Measurements from ENCODE around the gene P2RX5.

The P2RX5 gene

GRCh38 chr17:3657588-3657869, 38.4 kb downstream of the P2RX5 start:
- DNase-seq (ENCODE audit: low read depth in 2 of 2) = no peak

GRCh38 chr17:3656755-3657587, 39.0 kb downstream of the P2RX5 start:
- DNase-seq (ENCODE audit: low read depth in 2 of 2) = no peak

- DNase-seq (ENCODE audit: low read depth in 2 of 2) = no peak
Observed at GRCh38 chr17:3656353-3656752, 39.6 kb downstream of the P2RX5 start.

GRCh38 chr17:3655766-3656165, 40.2 kb downstream of the P2RX5 start:
- no peak for DNase-seq (ENCODE audit: low read depth in 2 of 2)

GRCh38 chr17:3647769-3648555, 48.0 kb downstream of the P2RX5 start:
- no peak for DNase-seq (ENCODE audit: low read depth in 2 of 2)

GRCh38 chr17:3647251-3647650, 48.7 kb downstream of the P2RX5 start:
- no peak for DNase-seq (ENCODE audit: low read depth in 2 of 2)

- no peak for DNase-seq (ENCODE audit: low read depth in 2 of 2)
Observed at GRCh38 chr17:3645310-3645709, 50.6 kb downstream of the P2RX5 start.

- DNase-seq (ENCODE audit: low read depth in 2 of 2) = no peak
Observed at GRCh38 chr17:3643889-3644349, 52.0 kb downstream of the P2RX5 start.

GRCh38 chr17:3641717-3642486, 54.1 kb downstream of the P2RX5 start:
- DNase-seq (ENCODE audit: low read depth in 2 of 2) = no peak

- DNase-seq (ENCODE audit: low read depth in 2 of 2) = no peak
Observed at GRCh38 chr17:3641014-3641413, 54.9 kb downstream of the P2RX5 start.

- no peak for DNase-seq (ENCODE audit: low read depth in 2 of 2)
Observed at GRCh38 chr17:3639981-3640596, 55.9 kb downstream of the P2RX5 start.

- DNase-seq (ENCODE audit: low read depth in 2 of 2) = no peak
Observed at GRCh38 chr17:3636908-3637373, 59.0 kb downstream of the P2RX5 start.

- peak; percentile 85 to 88 for DNase-seq (ENCODE audit: low read depth in 2 of 2)
Observed at GRCh38 chr17:3636154-3636907, 59.6 kb downstream of the P2RX5 start, which contains the start of the genes CTNS and SHPK. Gene CTNS (plus strand): TSS chr17:3636760. CDS start chr17:3640207, 3,447 bp downstream. Gene SHPK (minus strand): TSS chr17:3636250. CDS start chr17:3636219, 31 bp downstream.

GRCh38 chr17:3635474-3636153, 60.3 kb downstream of the P2RX5 start:
- no peak for DNase-seq (ENCODE audit: low read depth in 2 of 2)

- DNase-seq (ENCODE audit: low read depth in 2 of 2) = no peak
Observed at GRCh38 chr17:3632287-3632686, 63.7 kb downstream of the P2RX5 start.

GRCh38 chr17:3630781-3631180, 65.2 kb downstream of the P2RX5 start:
- no peak for DNase-seq (ENCODE audit: low read depth in 2 of 2)

- no peak for DNase-seq (ENCODE audit: low read depth in 2 of 2)
Observed at GRCh38 chr17:3627769-3628167, 68.2 kb downstream of the P2RX5 start.

GRCh38 chr17:3626831-3627768, 68.9 kb downstream of the P2RX5 start:
- no peak for DNase-seq (ENCODE audit: low read depth in 2 of 2)
